Measurements from ENCODE around the gene CD96.

CD96 gene

DNA sequence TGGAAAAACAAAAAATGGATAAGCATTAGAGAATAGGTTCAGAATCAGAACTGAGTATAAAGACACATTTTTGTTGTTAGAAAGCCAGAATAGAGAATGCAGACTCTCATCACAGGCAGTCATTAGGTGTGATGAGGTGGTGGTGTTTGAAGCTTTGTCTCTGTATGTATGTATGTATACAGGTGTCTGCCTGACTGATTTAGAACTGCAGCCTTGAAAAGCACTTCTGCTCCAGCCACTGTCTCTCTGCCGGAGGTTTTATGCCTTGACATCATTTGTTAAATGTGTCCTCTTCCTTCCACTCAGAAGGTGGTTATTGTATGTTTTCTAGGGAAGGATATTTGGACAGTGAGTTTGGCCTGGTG is 133.8 kb downstream of the CD96 start:
- Histone ChIP-seq H3K9me3 (no peaks in the 10 kb centered on the region), H3K4me3 (ENCODE audit: low read depth in 1 of 2, low read length in 1 of 2) (no peak overlapping the region), H3K4me1 (ENCODE audit: control insufficient read depth in 1 of 2, insufficient read depth in 1 of 2, low read depth in 1 of 2, low read length in 1 of 2) (peaks cover 19 to 41% of the 10 kb centered on the region in 2 experiments), H3K36me3 (no peaks in the 10 kb centered on the region), H3K27ac (no peak overlapping the region), H3K27me3 (peaks cover 30% of the 10 kb centered on the region)
- TF ChIP-seq, protein P1, sequence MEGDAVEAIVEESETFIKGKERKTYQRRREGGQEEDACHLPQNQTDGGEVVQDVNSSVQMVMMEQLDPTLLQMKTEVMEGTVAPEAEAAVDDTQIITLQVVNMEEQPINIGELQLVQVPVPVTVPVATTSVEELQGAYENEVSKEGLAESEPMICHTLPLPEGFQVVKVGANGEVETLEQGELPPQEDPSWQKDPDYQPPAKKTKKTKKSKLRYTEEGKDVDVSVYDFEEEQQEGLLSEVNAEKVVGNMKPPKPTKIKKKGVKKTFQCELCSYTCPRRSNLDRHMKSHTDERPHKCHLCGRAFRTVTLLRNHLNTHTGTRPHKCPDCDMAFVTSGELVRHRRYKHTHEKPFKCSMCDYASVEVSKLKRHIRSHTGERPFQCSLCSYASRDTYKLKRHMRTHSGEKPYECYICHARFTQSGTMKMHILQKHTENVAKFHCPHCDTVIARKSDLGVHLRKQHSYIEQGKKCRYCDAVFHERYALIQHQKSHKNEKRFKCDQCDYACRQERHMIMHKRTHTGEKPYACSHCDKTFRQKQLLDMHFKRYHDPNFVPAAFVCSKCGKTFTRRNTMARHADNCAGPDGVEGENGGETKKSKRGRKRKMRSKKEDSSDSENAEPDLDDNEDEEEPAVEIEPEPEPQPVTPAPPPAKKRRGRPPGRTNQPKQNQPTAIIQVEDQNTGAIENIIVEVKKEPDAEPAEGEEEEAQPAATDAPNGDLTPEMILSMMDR (IDR thresholded peaks at IDR 0.05), result no peak

DNA sequence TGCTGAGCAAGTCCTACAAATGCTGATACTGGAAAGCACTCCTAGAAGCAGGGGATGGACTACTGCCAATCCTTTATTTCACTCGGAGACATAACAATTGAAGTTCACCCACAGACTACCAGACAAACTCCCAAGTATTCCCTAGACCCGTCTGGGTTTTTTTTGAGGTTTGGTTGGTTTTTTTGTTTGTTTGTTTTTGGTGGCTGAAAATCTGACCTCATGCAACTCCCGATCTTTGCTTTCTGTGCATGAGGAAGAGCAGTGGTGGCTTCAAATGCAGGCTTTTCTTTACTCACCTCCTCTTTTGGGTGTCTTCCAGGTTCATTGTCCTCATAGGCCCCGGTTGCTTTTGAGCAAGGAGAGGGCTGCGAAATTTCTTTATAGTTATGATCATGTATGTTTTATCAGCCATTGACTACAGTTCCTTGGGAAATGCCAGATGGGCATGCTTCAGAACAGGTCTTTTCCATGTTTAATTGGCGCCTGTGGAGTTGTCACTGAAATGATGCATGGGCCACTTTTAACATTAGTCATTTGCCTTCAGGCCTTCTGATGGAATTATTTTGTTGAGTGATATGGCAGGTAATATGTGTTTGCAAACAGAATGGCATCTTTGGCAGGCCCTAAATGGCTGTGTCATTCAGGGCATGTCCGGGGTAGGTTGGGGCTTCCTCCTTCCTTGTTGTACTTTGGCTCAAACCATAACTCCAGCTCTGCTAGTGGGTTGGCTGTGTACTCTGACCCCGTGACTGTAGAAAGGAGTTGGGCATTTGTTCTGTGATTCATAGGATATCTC is 134.4 kb downstream of the CD96 start:
- TF ChIP-seq, protein P1 (IDR thresholded peaks at IDR 0.05), result no peak
- Histone ChIP-seq H3K27me3 (peaks cover 30% of the 10 kb centered on the region), H3K9me3 (no peaks in the 10 kb centered on the region), H3K4me1 (ENCODE audit: control insufficient read depth in 1 of 2, insufficient read depth in 1 of 2, low read depth in 1 of 2, low read length in 1 of 2) (peaks cover 19 to 41% of the 10 kb centered on the region in 2 experiments), H3K27ac (no peak overlapping the region), H3K36me3 (no peaks in the 10 kb centered on the region), H3K4me3 (ENCODE audit: low read depth in 1 of 2, low read length in 1 of 2) (no peak overlapping the region)

- H3K36me3 ChIP-seq, result no peaks in the 10 kb centered on the region
- H3K27ac ChIP-seq, result no peak overlapping the region
- peaks cover 19 to 41% of the 10 kb centered on the region in 2 experiments for H3K4me1 ChIP-seq (ENCODE audit: control insufficient read depth in 1 of 2, insufficient read depth in 1 of 2, low read depth in 1 of 2, low read length in 1 of 2)
- peaks cover 30% of the 10 kb centered on the region for H3K27me3 ChIP-seq
- TF ChIP-seq, protein P1 (IDR thresholded peaks at IDR 0.05), result no peak
- no peaks in the 10 kb centered on the region for H3K9me3 ChIP-seq
- no peak overlapping the region for H3K4me3 ChIP-seq (ENCODE audit: low read depth in 1 of 2, low read length in 1 of 2)
These were observed 135.0 kb downstream of the CD96 start for GRCh38 chr3:111677007-111677392.

DNA sequence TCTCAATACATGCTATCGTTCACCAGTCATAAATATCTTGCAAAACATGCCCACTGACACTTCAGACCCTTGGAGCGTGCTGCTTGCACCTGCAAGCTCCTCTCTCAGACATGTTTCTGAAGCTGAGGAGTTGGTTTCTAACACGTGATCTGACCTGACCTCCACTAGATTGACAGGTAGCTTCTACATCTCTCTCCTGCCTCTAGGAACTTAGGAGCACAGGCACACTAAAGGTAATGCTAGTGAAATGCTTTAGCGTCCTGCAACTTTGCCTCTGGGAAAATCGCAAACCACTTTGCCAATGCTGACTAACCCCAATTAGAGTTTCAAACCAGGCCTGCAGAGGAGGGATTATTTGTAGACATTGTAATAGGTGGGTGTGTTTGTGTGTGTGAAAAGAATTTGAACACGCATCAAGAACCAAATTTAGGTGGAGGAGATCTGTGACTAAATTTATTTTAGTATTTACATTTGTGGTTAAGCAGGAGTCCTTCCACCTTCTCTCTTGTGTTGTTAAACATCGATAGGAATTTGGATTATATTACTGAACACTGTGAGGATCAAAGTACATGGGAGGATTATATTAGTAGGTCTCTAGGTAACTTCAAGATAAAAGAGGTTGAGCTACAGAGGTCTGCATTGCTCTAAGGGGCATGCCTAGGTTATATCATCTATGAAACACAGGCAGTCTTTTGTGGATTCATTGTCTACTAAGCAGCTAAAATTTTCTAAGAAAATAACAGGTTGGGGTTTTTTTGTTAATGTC is 139.8 kb downstream of the CD96 start:
- H3K36me3 ChIP-seq, result no peaks in the 10 kb centered on the region
- H3K4me3 ChIP-seq (ENCODE audit: low read depth in 1 of 2, low read length in 1 of 2), result no peak overlapping the region
- peaks cover 17% of the 10 kb centered on the region for H3K27me3 ChIP-seq
- TF ChIP-seq, protein P1 (IDR thresholded peaks at IDR 0.05), result no peak
- H3K9me3 ChIP-seq, result no peaks in the 10 kb centered on the region
- H3K4me1 ChIP-seq (ENCODE audit: control insufficient read depth in 1 of 2, insufficient read depth in 1 of 2, low read depth in 1 of 2, low read length in 1 of 2), result peaks cover 0 to 4% of the 10 kb centered on the region in 2 experiments
- H3K27ac ChIP-seq, result no peak overlapping the region

DNA sequence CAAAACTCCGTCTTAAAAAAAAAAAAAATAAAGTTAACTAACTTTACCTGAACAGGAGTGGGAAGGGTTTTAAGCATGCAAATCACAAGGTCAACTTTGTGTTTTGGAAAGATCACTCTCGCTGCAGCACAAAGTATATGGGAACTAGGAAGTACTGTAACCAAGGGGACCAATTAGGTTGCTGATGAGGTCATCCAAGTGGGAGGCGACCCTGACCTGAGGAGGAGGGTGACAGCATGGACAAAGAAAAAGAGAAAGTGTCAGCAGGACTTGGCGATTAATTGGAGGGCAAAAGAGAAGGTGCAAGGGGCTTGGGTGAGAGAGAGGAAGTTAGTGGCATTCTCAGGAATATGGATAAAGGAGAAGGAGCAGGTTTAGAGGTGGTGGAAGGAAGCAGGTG is 142.6 kb downstream of the CD96 start:
- no peak overlapping the region for H3K27ac ChIP-seq
- TF ChIP-seq, protein P1 (IDR thresholded peaks at IDR 0.05), result no peak
- peaks cover 4% of the 10 kb centered on the region for H3K27me3 ChIP-seq
- H3K36me3 ChIP-seq, result no peaks in the 10 kb centered on the region
- no peaks in the 10 kb centered on the region for H3K9me3 ChIP-seq
- no peaks in the 10 kb centered on the region for H3K4me1 ChIP-seq (ENCODE audit: control insufficient read depth in 1 of 2, insufficient read depth in 1 of 2, low read depth in 1 of 2, low read length in 1 of 2)
- H3K4me3 ChIP-seq (ENCODE audit: low read depth in 1 of 2, low read length in 1 of 2), result no peak overlapping the region

Measured in neutrophil (primary cell).